ENCODE data around the gene COL5A1.

The COL5A1 gene

DNA sequence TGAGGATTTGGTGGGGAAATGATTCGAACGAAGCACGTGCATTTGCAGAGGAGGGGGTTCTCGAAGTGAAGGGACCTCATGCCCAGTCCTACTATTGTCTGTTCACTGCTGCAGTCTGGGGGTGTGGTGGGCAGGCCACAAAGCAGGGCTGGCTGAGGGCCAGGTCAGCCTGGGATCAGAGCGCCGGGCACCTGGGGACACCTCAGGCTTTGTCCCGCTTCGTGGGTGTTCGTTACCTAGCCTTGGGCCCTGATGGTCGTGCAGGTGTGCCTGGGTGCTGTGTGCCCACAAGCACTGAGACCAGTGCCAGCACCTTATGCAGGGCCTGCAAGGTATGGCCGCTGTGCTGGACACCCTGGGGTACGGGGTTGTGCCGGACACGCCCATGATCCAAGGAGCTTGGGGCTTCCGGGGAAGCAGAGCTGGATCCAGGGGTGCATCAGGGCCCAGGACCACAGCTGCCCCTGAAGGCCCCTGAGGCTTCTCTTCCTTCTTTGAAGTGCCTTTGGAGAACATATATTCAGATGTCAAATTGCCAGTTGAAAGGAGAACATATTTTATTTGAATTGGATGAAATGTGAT is 80.6 kb downstream of the COL5A1 start:
- no peak for FAIRE-seq
- DNase-seq (ENCODE audit: insufficient read length, low spot score): no peak

DNA sequence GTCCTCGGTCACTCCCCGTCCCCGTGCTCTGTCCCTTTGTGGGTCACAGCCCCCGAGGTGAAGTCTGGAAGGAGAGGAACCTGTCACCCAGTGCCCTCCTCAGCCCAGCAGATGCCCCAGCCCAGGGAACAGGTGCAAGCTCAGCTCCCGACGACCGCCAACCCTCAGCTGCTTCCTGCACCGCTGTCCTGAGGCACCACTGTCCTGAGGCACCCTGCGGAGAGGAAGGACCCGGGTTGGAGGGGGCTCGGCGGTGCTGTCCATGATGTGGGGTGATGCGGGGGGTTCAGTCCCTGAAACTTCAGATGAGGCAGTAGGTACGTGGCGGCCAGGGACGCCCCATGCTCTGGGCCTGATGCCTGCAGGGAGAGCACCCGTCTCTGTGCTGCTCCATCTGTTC is 81.4 kb downstream of the COL5A1 start:
- DNase-seq (ENCODE audit: insufficient read length, low spot score): no peak
- no peak for FAIRE-seq

GRCh38 chr9:134723491-134724190 is 82.0 kb downstream of the COL5A1 start:
- no peak for FAIRE-seq
- no peak for DNase-seq (ENCODE audit: insufficient read length, low spot score)

GRCh38 chr9:134724202-134724911 is 82.8 kb downstream of the COL5A1 start:
- FAIRE-seq (no peak), DNase-seq (ENCODE audit: insufficient read length, low spot score) (no peak)

DNA sequence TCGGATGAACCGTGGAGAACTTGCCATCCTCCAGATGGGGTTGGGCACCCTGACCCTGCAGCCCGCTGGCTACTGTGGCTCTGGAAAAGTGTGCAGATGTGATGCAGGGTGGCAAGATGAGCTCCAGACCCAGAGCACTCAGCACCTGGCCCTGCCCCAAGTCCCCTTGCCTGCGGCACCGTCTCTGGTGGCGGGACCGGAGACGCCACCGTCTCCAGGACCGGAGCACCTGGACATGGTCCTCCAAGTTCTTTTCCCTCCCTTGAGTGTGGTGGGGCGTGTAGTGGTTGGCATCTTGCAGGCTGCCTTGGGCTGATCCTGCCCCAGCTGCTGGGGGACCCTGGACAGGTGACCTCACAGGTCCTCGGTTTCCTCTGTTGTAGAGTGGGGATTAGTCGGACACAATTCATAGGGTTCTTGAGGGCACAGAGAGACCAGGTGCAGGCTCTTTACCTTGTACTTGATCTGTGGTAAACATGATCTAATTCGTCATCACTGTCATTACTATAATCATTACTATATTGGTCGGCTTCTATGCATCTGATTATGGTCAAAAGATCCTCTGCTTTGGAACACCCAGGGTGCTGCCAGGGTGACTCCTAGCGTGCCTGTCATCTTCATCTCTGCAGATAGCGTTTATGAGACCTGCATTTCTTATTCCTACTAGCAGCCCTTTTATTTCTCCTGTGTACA is 83.5 kb downstream of the COL5A1 start:
- DNase-seq (ENCODE audit: insufficient read length, low spot score) (no peak), FAIRE-seq (no peak)

GRCh38 chr9:134725605-134725940 is 84.0 kb downstream of the COL5A1 start:
- DNase-seq (ENCODE audit: insufficient read length, low spot score): no peak
- FAIRE-seq: no peak

- DNase-seq (ENCODE audit: insufficient read length, low spot score): no peak
- FAIRE-seq: no peak
These were observed 84.6 kb downstream of the COL5A1 start for GRCh38 chr9:134726026-134726721.

DNA sequence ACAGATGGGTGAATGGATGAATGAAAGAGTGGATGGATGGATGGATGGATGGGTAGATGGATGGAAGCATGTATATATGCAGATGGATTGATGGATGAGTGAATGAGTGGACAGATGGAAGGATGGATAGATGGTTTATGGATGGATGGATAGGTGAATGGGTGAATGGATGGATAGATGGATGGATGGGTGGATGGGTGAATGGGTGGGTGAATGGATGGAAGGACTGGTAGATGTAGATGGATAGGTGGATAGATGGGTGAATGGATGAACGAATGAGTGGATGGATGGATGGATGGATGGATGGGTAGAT is 85.1 kb downstream of the COL5A1 start:
- no peak for DNase-seq (ENCODE audit: insufficient read length, low spot score)
- no peak for FAIRE-seq

DNA sequence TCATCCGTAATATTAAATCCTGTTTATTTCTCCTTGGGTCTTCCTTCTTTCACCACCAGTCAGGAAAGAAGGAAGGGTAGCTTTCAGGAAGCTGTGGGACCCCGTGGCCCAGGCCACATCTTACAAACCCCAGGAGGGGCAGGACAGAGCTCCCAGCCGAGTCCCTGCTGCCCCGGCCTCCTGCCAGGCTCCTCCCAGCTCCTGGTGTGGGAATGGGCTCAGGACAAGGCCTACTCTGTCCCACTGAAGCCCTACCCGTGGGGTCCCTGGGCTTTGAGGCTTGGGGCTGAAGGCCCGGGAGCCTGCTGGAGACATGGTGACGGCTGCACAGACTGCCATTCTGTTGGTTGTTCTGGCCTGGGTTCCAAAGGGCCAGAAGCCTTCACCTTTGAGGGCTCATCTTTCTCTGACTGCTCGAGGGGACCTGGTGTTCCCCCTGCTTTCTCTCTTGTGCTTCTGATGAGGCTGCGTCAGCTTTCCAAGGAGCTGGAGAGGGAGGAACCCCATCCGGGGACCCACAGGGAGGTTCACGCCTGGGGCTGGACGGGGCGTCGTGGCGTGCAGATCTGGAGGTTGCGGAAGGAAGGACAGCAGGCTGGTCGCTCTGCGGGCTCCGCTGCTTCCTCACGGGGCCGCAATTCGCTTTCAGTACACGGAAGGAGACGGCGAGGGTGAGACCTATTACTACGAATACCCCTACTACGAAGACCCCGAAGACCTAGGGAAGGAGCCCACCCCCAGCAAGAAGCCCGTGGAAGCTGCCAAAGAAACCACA is 86.6 kb downstream of the COL5A1 start:
- DNase-seq (ENCODE audit: insufficient read length, low spot score) (no peak), FAIRE-seq (no peak)

DNA sequence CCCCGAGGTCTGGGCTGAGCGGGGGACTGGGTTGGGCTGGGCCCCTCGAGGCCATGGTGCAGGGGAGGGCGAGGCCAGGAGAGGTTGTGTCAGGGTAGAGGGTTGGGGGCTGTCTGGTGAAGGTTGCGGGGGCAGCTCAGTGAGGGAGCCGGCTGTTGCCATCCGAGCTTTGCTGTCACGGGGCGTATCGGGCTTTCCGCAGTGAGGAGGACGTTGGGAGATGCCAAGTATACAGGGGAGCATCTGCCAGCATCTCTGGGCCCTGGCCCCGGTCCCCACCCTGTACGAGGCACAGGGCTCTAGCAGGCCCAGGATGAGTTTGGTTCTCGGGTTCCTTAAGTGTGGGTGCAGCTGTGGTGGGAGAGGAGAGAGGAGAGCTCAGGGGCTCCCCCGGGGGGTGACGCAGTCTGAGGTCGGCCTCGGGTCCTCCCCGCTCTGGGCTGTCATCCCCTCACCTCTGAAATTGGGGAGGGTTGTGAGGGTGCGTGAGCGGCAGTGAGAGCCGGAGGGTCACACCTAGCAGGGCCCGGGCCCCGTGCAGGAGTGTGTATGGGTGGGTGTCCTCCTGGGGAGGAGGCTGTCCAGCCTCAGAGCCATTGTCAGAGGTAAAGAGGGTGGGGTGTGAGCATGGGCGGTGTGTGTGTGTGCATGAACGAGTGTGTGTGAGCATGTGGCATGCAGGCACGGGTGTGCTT is 87.3 kb downstream of the COL5A1 start:
- no peak for DNase-seq (ENCODE audit: insufficient read length, low spot score)
- FAIRE-seq: no peak

DNA sequence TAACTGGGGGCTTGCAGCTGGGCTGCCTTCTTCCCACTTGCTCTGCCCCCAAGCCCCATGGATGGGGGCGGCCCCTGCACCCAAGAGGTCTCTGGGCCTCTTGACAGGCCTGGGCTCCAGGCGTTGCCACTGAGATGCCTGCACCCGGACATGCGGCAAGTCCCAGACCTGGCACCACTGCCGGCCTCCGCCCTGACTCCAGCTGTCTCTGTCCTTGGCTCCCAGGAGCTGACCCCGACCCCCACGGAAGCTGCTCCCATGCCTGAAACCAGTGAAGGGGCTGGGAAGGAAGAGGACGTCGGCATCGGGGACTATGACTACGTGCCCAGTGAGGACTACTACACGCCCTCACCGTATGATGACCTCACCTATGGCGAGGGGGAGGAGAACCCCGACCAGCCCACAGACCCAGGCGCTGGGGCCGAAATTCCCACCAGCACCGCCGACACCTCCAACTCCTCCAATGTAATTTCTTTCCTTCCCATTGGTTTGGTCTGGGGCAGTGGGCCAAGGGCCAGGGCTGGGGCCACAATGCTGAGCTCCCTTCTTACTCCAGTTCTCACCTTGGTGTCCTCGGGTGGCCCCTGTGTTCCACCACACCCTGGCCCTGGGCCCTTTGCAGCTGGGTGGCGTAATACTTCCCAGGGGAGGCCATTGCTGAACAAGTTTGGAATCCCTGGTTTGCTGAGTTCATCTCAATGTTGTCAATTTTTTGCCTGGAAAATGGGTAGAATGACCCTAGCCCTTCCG is 88.6 kb downstream of the COL5A1 start:
- no peak for DNase-seq (ENCODE audit: insufficient read length, low spot score)
- FAIRE-seq: no peak

- DNase-seq (ENCODE audit: insufficient read length, low spot score) (no peak), FAIRE-seq (no peak)
These were observed 89.3 kb downstream of the COL5A1 start for GRCh38 chr9:134730761-134731496.

- no peak for FAIRE-seq
- no peak for DNase-seq (ENCODE audit: insufficient read length, low spot score)
These were observed 90.1 kb downstream of the COL5A1 start for GRCh38 chr9:134731497-134732391.

DNA sequence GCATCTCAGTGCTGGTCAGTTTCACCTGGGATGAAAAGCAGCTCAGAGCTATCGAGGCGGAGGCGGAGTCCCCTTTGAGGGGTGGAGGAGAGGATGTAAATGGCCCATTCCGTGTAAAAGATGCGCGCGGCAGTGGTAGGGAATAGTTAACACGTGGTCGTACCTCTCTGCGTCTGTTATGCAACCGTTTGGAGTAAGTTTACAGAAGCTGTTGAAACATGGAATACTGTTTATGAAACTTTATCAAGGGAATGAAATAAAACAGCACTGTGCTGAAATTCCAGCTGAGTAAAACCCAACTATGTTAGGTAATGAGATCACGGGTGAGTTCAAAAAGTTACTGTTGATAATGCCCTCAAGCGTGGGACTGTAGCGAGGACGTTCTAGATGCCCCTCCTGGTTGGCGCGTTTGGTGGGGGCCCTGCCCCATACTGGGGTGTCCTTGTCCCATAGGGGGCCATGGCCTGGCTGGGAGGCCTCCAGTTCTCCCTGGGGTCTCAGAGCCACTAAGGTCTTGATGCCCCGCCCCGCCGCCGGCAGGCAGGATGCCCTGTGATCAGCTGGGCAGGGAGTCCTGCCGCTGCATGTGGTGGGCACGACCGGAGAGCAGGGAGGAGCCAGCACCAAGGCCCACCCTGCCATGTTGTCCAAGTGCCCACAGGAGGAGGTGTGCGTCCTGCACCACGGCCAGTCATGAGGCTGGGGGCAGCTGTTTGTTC is 90.9 kb downstream of the COL5A1 start:
- DNase-seq (ENCODE audit: insufficient read length, low spot score): no peak
- no peak for FAIRE-seq

DNA sequence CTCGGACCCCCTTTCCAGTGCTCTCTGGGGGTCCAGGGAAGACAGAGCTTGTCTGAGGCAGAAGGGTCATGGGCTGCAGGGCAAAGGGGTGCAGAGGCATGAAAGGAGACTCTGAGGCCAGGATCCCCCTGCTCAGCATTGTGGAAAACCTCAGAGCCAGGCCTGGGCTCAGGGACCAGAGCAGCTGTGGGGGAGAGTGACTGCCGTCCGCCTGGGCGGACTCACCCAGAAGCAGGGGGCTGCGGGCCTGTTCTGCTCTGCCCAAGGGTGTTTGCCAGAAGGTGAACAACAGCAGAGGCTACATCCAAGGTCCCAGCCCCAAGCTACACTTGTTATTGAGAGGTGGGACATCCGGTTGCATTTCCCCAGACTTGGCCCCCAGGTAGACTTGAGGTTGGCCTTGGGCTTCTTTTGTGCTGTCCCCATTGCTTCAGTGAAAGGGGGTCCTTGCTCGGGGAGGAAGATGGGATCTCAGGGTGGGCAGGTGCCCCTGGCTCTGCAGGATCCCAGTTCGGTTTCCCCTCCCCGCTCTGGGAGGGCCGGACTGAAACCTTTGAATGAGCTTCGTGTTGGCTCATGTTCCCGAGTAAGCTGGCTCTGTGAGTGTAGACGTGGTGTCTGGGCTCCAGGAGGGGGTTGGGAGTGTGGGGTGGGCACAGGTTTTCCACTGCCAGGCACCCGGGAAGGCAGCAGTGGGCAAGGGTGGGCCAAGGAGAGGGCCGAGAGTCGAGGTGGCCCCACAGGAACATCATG is 92.1 kb downstream of the COL5A1 start:
- DNase-seq (ENCODE audit: insufficient read length, low spot score) (no peak), FAIRE-seq (no peak)

- FAIRE-seq: no peak
- peak; percentile 18 for DNase-seq (ENCODE audit: insufficient read length, low spot score)
These were observed 92.7 kb downstream of the COL5A1 start for GRCh38 chr9:134734270-134734669.
